GM12878 (cell line): ENCODE measurements around the gene NPAS4. TPM values are rescaled to one million over a fixed set of nuclear protein-coding genes. Genes with fewer than 3 reads are reported as not detected.
A peak's percentile ranks its signal among the peaks of the same experiment; 100 is the strongest.

ENCODE experiments used
- ATAC-seq: fragments of 200-7000 bp; cut with Tn5 transposase; 3 replicates; pipeline ENCODE4 v1.9.1; 2020; ENCODE audit warnings: mild to moderate bottlenecking, moderate library complexity
- BruUV-seq: library from RNA; stranded (reverse); fragments of 400-500 nt; replicated peaks from 2 replicates; lab custom pipeline; 2021; lab: Mats Ljungman, UMichigan
- CTCF ChIA-PET: fragments of 300-600 bp; sonication (Branson Sonifier 250); formaldehyde crosslinking; extraction: SDS; loops from one replicate; lab custom pipeline; 2021; ENCODE audit warnings: inconsistent platforms; lab: Yijun Ruan, JAX
- POLR2A ChIA-PET: fragments of 350-600 bp; formaldehyde crosslinking; extraction: SDS; loops from one replicate; lab custom pipeline; 2021; ENCODE audit warnings: inconsistent platforms; lab: Charles Lee
- RAD21 ChIA-PET: fragments of 300-600 bp; sonication (Branson Sonifier 250); formaldehyde crosslinking; loops from one replicate; lab custom pipeline; 2023; ENCODE audit warnings: antibody characterized with exemption; ENCODE audit not compliant: unreplicated experiment; lab: Charles Lee
- SMC1A ChIA-PET: fragments of 300-600 bp; sonication (Branson Sonifier 250); formaldehyde crosslinking; loops from one replicate; lab custom pipeline; 2023; ENCODE audit not compliant: unreplicated experiment, uncharacterized antibody; lab: Charles Lee
- DNase-seq: peaks from one replicate; pipeline ENCODE4 v3.0.0-alpha.2; 2011; ENCODE audit warnings: low read depth, low spot score
- FAIRE-seq: peaks from 3 replicates; lab custom pipeline; 2011; peaks lifted over from hg19 to GRCh38; lab: Jason Lieb, UNC
- H2AFZ ChIP-seq: 2 replicates; pipeline ENCODE4 v1.6.0; 2011; ENCODE audit warnings: low read depth, low read length, control low read depth; ENCODE audit not compliant: control insufficient read depth
- H3K27ac ChIP-seq: 2 replicates; pipeline ENCODE4 v1.5.1; 2011; ENCODE audit warnings: control low read depth; ENCODE audit not compliant: control insufficient read depth, insufficient read depth
- H3K27me3 ChIP-seq, 2 experiments: replicated peaks in 1 of 2; 2 replicates each; pipeline versions ENCODE4 v1.6.0 to v1.6.1; 2011; ENCODE audit warnings: low read length in 1 of 2; ENCODE audit not compliant: control insufficient read depth in 2 of 2, insufficient read depth in 2 of 2
- H3K36me3 ChIP-seq, 2 experiments: 2 replicates each; pipeline ENCODE4 v1.5.1; 2011; ENCODE audit warnings: low read length in 1 of 2; ENCODE audit not compliant: control insufficient read depth in 2 of 2, insufficient read depth in 2 of 2
- H3K4me1 ChIP-seq: 2 replicates; pipeline ENCODE4 v1.6.1; 2011; ENCODE audit warnings: mild to moderate bottlenecking, low read length, moderate library complexity, mixed read lengths; ENCODE audit not compliant: control insufficient read depth, insufficient read depth
- H3K4me2 ChIP-seq: 2 replicates; pipeline ENCODE4 v1.6.0; 2011; ENCODE audit warnings: control low read depth; ENCODE audit not compliant: control insufficient read depth, insufficient read depth
- H3K4me3 ChIP-seq: fragments of 200-600 bp; sonication (generic); 2 replicates; pipeline ENCODE4 v1.5.1; 2016
- H3K79me2 ChIP-seq: 2 replicates; pipeline ENCODE4 v1.6.0; 2011; ENCODE audit warnings: low read length; ENCODE audit not compliant: control insufficient read depth, insufficient read depth
- H3K9ac ChIP-seq: 2 replicates; pipeline ENCODE4 v1.8.0; 2011; ENCODE audit warnings: low read length, control low read depth, mixed read lengths; ENCODE audit not compliant: control insufficient read depth, insufficient read depth
- H3K9me3 ChIP-seq: replicated peaks from 3 replicates; pipeline ENCODE4 v1.5.1; 2011; ENCODE audit warnings: mild to moderate bottlenecking, low read length; ENCODE audit not compliant: control insufficient read depth, insufficient read depth
- H4K20me1 ChIP-seq: 2 replicates; pipeline ENCODE4 v1.6.0; 2011; ENCODE audit not compliant: control insufficient read depth, insufficient read depth
- BHLHE40 ChIP-seq, 2 experiments: fragments of 450-650 bp in 1 of 2; IDR thresholded peaks; 2 replicates each; pipeline ENCODE4 v1.6.1; 2011 to 2017; ENCODE audit warnings: low read depth in 2 of 2, borderline replicate concordance in 1 of 2, improper control_type of control experiment in 1 of 2, low read length in 1 of 2, mild to moderate bottlenecking in 1 of 2
- BMI1 ChIP-seq: fragments of 450-650 bp; IDR thresholded peaks from 2 replicates; pipeline ENCODE4 v1.6.1; 2016; ENCODE audit warnings: mild to moderate bottlenecking, moderate library complexity, borderline replicate concordance
- IKZF2 ChIP-seq, 2 experiments: fragments of 450-650 bp; IDR thresholded peaks; 2 replicates each; pipeline ENCODE4 v1.6.1; 2017; ENCODE audit warnings: mild to moderate bottlenecking in 2 of 2, moderate library complexity in 2 of 2
- MLLT1 ChIP-seq: fragments of 450-650 bp; IDR thresholded peaks from 2 replicates; pipeline ENCODE4 v1.6.1; 2016; ENCODE audit warnings: mild to moderate bottlenecking
- MTA3 ChIP-seq: IDR thresholded peaks from 2 replicates; pipeline ENCODE4 v1.6.1; 2012; ENCODE audit warnings: low read length, inconsistent platforms, borderline replicate concordance
- NR2C1 ChIP-seq: fragments of 450-650 bp; IDR thresholded peaks from 2 replicates; pipeline ENCODE4 v1.6.1; 2017; ENCODE audit warnings: antibody characterized with exemption, mild to moderate bottlenecking, moderate library complexity
- SMAD1 ChIP-seq: fragments of 450-650 bp; IDR thresholded peaks from 2 replicates; pipeline ENCODE4 v1.6.1; 2018; ENCODE audit warnings: mild to moderate bottlenecking, low read depth; ENCODE audit not compliant: partially characterized antibody
- SRF ChIP-seq, 2 experiments: IDR thresholded peaks; 2 replicates each; pipeline ENCODE4 v1.6.1; 2011; ENCODE audit warnings: low read depth in 2 of 2, low read length in 2 of 2, mild to moderate bottlenecking in 1 of 2, moderate library complexity in 1 of 2
- WRNIP1 ChIP-seq: IDR thresholded peaks from 2 replicates; pipeline ENCODE4 v1.6.1; 2011; ENCODE audit warnings: low read depth, low read length, improper control_type of control experiment, borderline replicate concordance
- ZBTB33 ChIP-seq: fragments of 450-650 bp; IDR thresholded peaks from 2 replicates; pipeline ENCODE4 v1.6.1; 2017; ENCODE audit warnings: mild to moderate bottlenecking
- WGBS: methylation state at CpG from one replicate; pipeline ENCODE4 v1.1.6; 2016; ENCODE audit warnings: low lambda C conversion rate; ENCODE audit not compliant: insufficient replicate concordance, insufficient coverage; ENCODE audit errors: missing lambda C conversion rate; 5-methylcytosine and 5-hydroxymethylcytosine counted together
- in situ Hi-C: fragments of 300-500 bp; cut with MboI; formaldehyde crosslinking; loops from 9 replicates; pipeline ENCODE4 v1.14.3; 2018; ENCODE audit warnings: mixed read lengths
- intact Hi-C: fragments of 100-400 bp; cut with micrococcal nuclease; formaldehyde crosslinking; loops from one replicate; pipeline ENCODE4 v1.14.2; 2022; ENCODE audit not compliant: unreplicated experiment
- polyA plus RNA-seq, 11 experiments: library from polyadenylated mRNA; depleted of rRNA in 4 of 11; unstranded in 6 of 11; stranded (reverse) in 5 of 11; fragments of >200 nt; fragmentation: Nextera tagmentation in 4 of 11; fragmentation: Illumina TruSeq in 1 of 11; extraction: Ambion mirVana in 4 of 11; extraction: Trizol in 1 of 11; gene quantifications; 1 replicate in 1 of 11; 2 replicates in 10 of 11; pipeline versions ENCODE4 v1.2.1 to v1.2.3, GENCODE V29; 2011 to 2016; ENCODE audit warnings: inconsistent platforms in 2 of 11, missing spikeins in 2 of 11, low read depth in 1 of 11
- total RNA-seq, 4 experiments: library from RNA; depleted of rRNA in 3 of 4; stranded (reverse); fragments of >200 nt in 3 of 4; fragmentation: Illumina TruSeq in 1 of 4; extraction: Trizol in 1 of 4; gene quantifications; 2 replicates each; pipeline versions ENCODE4 v1.2.1 to v1.2.3, GENCODE V29; 2013 to 2021
- TF ChIP-seq, protein P1 (sequence below): fragments of 450-650 bp; IDR thresholded peaks from 2 replicates; pipeline ENCODE4 v1.6.1; 2017; ENCODE audit warnings: borderline replicate concordance
- TF ChIP-seq, protein P2 (sequence below): IDR thresholded peaks from 2 replicates; pipeline ENCODE4 v1.6.1; 2012; ENCODE audit warnings: low read depth, low read length, improper control_type of control experiment
- TF ChIP-seq, protein P3 (sequence below): fragments of 450-650 bp; IDR thresholded peaks from 2 replicates; pipeline ENCODE4 v1.6.1; 2017; ENCODE audit warnings: low read depth, mild to moderate bottlenecking, moderate library complexity
- TF ChIP-seq, protein P4 (sequence below): fragments of 150-350 bp; IDR thresholded peaks from 2 replicates; pipeline ENCODE4 v1.6.1; 2014; ENCODE audit warnings: mild to moderate bottlenecking, low read depth, low read length

Gene NPAS4
- total and polyA plus RNA-seq, 10 of the 15 experiments (the other 5 are each of a cell fraction or from before 2014, with no cell fraction given), result 0.03 to 0.18 (median 0.06) TPM; not detected in 7

DNA sequence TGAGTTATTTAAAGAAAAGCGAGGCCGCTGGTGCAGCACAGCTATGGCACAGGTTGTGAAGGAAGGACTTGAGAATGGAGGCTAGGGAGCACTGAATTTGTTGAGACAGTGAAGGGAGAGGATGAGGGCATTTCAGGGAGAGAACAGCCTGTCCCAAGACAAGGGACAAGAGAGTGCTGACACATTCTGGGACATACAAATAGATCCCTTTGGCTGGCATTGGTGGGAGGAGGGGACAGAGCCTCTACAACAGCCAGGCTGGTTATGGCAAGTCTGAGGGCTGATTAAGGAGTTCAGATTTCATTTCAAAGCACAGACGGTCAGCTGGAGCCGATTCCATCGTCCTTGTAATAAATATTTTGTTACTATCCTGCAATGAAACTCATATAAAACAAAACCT lies 47.6 kb upstream of the NPAS4 start:
- Histone ChIP-seq H3K27ac (no peak overlapping the region), H3K9ac (no peak overlapping the region), H3K36me3 (no peaks in the 10 kb centered on the region; a peak in 2 of 4 replicates), H3K4me2 (no peak overlapping the region), H3K79me2 (no peaks in the 10 kb centered on the region; the same call in none of the 2 replicates), H3K9me3 (no peaks in the 10 kb centered on the region), H2AFZ (no peak overlapping the region), H4K20me1 (no peaks in the 10 kb centered on the region), H3K4me1 (peaks cover 4% of the 10 kb centered on the region; the same call in 1 of the 2 replicates), H3K27me3 (no peaks in the 10 kb centered on the region; a peak in 1 of 4 replicates), H3K4me3 (no peak overlapping the region)
- TF ChIP-seq MLLT1 (no peak), IKZF2 (IDR thresholded peaks at IDR 0.05) (no peak), WRNIP1 (no peak), MTA3 (no peak), SRF (IDR thresholded peaks at IDR 0.05; ENCODE audit: low read depth in 2 of 2, low read length in 2 of 2) (no peak), BMI1 (no peak), SMAD1 (no peak), NR2C1 (no peak), BHLHE40 (IDR thresholded peaks at IDR 0.05; ENCODE audit: borderline replicate concordance in 1 of 2, low read depth in 2 of 2, low read length in 1 of 2) (no peak), ZBTB33 (no peak)
- TF ChIP-seq, protein P1, sequence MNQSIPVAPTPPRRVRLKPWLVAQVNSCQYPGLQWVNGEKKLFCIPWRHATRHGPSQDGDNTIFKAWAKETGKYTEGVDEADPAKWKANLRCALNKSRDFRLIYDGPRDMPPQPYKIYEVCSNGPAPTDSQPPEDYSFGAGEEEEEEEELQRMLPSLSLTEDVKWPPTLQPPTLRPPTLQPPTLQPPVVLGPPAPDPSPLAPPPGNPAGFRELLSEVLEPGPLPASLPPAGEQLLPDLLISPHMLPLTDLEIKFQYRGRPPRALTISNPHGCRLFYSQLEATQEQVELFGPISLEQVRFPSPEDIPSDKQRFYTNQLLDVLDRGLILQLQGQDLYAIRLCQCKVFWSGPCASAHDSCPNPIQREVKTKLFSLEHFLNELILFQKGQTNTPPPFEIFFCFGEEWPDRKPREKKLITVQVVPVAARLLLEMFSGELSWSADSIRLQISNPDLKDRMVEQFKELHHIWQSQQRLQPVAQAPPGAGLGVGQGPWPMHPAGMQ, result no peak
- TF ChIP-seq, protein P2, sequence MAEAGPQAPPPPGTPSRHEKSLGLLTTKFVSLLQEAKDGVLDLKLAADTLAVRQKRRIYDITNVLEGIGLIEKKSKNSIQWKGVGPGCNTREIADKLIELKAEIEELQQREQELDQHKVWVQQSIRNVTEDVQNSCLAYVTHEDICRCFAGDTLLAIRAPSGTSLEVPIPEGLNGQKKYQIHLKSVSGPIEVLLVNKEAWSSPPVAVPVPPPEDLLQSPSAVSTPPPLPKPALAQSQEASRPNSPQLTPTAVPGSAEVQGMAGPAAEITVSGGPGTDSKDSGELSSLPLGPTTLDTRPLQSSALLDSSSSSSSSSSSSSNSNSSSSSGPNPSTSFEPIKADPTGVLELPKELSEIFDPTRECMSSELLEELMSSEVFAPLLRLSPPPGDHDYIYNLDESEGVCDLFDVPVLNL, result no peak
- TF ChIP-seq, protein P3, sequence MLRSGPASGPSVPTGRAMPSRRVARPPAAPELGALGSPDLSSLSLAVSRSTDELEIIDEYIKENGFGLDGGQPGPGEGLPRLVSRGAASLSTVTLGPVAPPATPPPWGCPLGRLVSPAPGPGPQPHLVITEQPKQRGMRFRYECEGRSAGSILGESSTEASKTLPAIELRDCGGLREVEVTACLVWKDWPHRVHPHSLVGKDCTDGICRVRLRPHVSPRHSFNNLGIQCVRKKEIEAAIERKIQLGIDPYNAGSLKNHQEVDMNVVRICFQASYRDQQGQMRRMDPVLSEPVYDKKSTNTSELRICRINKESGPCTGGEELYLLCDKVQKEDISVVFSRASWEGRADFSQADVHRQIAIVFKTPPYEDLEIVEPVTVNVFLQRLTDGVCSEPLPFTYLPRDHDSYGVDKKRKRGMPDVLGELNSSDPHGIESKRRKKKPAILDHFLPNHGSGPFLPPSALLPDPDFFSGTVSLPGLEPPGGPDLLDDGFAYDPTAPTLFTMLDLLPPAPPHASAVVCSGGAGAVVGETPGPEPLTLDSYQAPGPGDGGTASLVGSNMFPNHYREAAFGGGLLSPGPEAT, result no peak
- TF ChIP-seq, protein P4, sequence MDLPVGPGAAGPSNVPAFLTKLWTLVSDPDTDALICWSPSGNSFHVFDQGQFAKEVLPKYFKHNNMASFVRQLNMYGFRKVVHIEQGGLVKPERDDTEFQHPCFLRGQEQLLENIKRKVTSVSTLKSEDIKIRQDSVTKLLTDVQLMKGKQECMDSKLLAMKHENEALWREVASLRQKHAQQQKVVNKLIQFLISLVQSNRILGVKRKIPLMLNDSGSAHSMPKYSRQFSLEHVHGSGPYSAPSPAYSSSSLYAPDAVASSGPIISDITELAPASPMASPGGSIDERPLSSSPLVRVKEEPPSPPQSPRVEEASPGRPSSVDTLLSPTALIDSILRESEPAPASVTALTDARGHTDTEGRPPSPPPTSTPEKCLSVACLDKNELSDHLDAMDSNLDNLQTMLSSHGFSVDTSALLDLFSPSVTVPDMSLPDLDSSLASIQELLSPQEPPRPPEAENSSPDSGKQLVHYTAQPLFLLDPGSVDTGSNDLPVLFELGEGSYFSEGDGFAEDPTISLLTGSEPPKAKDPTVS, result no peak
- ChIA-PET CTCF (interaction anchor here (0.7 to 4.6 kb wide), 4 partner anchors 12 to 324 kb away, joined by 4 to 42 read pairs (median 10); no protein-coding TSS in a partner anchor), RAD21 (interaction anchor here (1.1 kb wide), 1 partner anchor 62 kb away, joined by 3 read pairs; no protein-coding TSS in a partner anchor), POLR2A (interaction anchor here (0.5 to 1.3 kb wide), 3 partner anchors 17 to 265 kb away, joined by 3 to 4 read pairs (median 3); partner anchors contain the start of genes PELI3 and RBM4), SMC1A (interaction anchor here (1.6 to 1.9 kb wide), 2 partner anchors 13 to 16 kb away, joined by 6 to 9 read pairs; no protein-coding TSS in a partner anchor)
- ATAC-seq, result no peak
- 94% methylated on average over 5 of the region's 5 CpGs for WGBS
- peak; percentile 7 for FAIRE-seq
- in situ Hi-C loops (no loop called here), intact Hi-C loops (no loop called here)
- BruUV-seq, result no TSS peak
- no peak for DNase-seq
